ENCODE results near the gene NBR1.
"Not testable (repeated sequence)": the region's sequence is repeated elsewhere in the genome, so short reads cannot be mapped to it uniquely, and the experiment has no call there.

- TF ChIP-seq BRCA1 (IDR thresholded peaks at IDR 0.05; ENCODE audit: low read depth, low read length); RNF2 (IDR thresholded peaks at IDR 0.05; ENCODE audit: borderline replicate concordance, low read depth, low read length, missing control alignments, poor library complexity, severe bottlenecking); TAF1 (IDR thresholded peaks at IDR 0.05; ENCODE audit: low read depth, low read length): not testable (repeated sequence)
- TF ChIP-seq, protein P1, sequence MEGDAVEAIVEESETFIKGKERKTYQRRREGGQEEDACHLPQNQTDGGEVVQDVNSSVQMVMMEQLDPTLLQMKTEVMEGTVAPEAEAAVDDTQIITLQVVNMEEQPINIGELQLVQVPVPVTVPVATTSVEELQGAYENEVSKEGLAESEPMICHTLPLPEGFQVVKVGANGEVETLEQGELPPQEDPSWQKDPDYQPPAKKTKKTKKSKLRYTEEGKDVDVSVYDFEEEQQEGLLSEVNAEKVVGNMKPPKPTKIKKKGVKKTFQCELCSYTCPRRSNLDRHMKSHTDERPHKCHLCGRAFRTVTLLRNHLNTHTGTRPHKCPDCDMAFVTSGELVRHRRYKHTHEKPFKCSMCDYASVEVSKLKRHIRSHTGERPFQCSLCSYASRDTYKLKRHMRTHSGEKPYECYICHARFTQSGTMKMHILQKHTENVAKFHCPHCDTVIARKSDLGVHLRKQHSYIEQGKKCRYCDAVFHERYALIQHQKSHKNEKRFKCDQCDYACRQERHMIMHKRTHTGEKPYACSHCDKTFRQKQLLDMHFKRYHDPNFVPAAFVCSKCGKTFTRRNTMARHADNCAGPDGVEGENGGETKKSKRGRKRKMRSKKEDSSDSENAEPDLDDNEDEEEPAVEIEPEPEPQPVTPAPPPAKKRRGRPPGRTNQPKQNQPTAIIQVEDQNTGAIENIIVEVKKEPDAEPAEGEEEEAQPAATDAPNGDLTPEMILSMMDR (IDR thresholded peaks at IDR 0.05; ENCODE audit: control extremely low read depth in 1 of 3, insufficient read depth in 1 of 3, low read depth in 1 of 3, low read length in 3 of 3), result not testable (repeated sequence)
Observed at GRCh38 chr17:43228020-43228782, 57.2 kb downstream of the NBR1 start, which contains the start of gene CCDC200.
